ENCODE data around the gene AIG1. TPM values are rescaled to one million over a fixed set of nuclear protein-coding genes. Genes with fewer than 3 reads are reported as not detected.

Gene AIG1
- total RNA-seq, 1 experiment from 2014 or later, result 51.1 TPM

- H2AFZ ChIP-seq (ENCODE audit: low read depth, low read length, poor library complexity, severe bottlenecking), result no peak overlapping the region
- BruUV-seq (replicated peaks), result no TSS peak
- DNase-seq (ENCODE audit: low read depth, low spot score), result no peak
- no peak overlapping the region for H3K9ac ChIP-seq (ENCODE audit: low read length)
- H3K79me2 ChIP-seq (ENCODE audit: insufficient read depth, low read length), result no peaks in the 10 kb centered on the region
- no peak overlapping the region for H3K27ac ChIP-seq (ENCODE audit: low read depth, low read length)
- CTCF ChIA-PET, result no interaction called here
- POLR2A ChIA-PET, result no interaction called here
- H3K9me3 ChIP-seq (ENCODE audit: control insufficient read depth in 1 of 2, insufficient read depth in 1 of 2, low read depth in 1 of 2, low read length in 2 of 2), result no peaks in the 10 kb centered on the region
- no peak for ATAC-seq
- H4K20me1 ChIP-seq (ENCODE audit: insufficient read depth), result no peaks in the 10 kb centered on the region; the same call in 1 of the 2 replicates
- no peak for TF ChIP-seq EGR1 (IDR thresholded peaks at IDR 0.05; ENCODE audit: low read depth)
- TF ChIP-seq, protein P1, sequence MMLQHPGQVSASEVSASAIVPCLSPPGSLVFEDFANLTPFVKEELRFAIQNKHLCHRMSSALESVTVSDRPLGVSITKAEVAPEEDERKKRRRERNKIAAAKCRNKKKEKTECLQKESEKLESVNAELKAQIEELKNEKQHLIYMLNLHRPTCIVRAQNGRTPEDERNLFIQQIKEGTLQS (IDR thresholded peaks at IDR 0.05), result no peak
- TF ChIP-seq TCF7L2 (IDR thresholded peaks at IDR 0.05; ENCODE audit: borderline replicate concordance, extremely low read depth, insufficient read depth, insufficient read length), result no peak
- no peak for TF ChIP-seq ELF1 (IDR thresholded peaks at IDR 0.05; ENCODE audit: borderline replicate concordance, low read depth)
- no peak for TF ChIP-seq SP1 (IDR thresholded peaks at IDR 0.05; ENCODE audit: low read depth)
- no peak for TF ChIP-seq ZFX (IDR thresholded peaks at IDR 0.05)
- no peak for TF ChIP-seq CTCF (IDR thresholded peaks at IDR 0.05 in 2 of 3, conservative IDR thresholded peaks at IDR 0.05 in 1 of 3; ENCODE audit: borderline replicate concordance in 1 of 3, insufficient read depth in 1 of 3, low read depth in 2 of 3, low read length in 2 of 3)
- no peaks in the 10 kb centered on the region for H3K4me1 ChIP-seq (ENCODE audit: control insufficient read depth in 1 of 2, insufficient read depth in 2 of 2, low read length in 2 of 2)
- H3K9me2 ChIP-seq (ENCODE audit: insufficient read depth), result no peaks in the 10 kb centered on the region
- intact Hi-C loops (cut with micrococcal nuclease), result no loop called here
- RAD21 ChIA-PET (ENCODE audit: low non-redundant PET in 1 of 2, low total read pairs in 2 of 2, uncharacterized antibody in 2 of 2, unreplicated experiment in 2 of 2), result no interaction called here
- H3K36me3 ChIP-seq (ENCODE audit: control insufficient read depth in 1 of 2, insufficient read depth in 2 of 2, low read length in 2 of 2), result no peaks in the 10 kb centered on the region
- no peaks in the 10 kb centered on the region for H3K27me3 ChIP-seq (ENCODE audit: insufficient read depth, low read length)
- no peak overlapping the region for H3K4me3 ChIP-seq (replicated peaks in 1 of 2; ENCODE audit: low read depth in 1 of 2, low read length in 2 of 2)
- H3K4me2 ChIP-seq (ENCODE audit: low read length), result no peak overlapping the region
Observed at GRCh38 chr6:143097224-143097795, 36.6 kb downstream of the AIG1 start.
